Stimulated activated CD8-positive, alpha-beta memory T cell treated with anti-CD3 and anti-CD28 coated beads, Interleukin-4, amount 100 ng/mL, for 1 hour (primary cell): ENCODE measurements around the gene KLC3.

Source experiments
- DNase-seq, 2 donors: peaks; one replicate each; pipeline ENCODE4 v3.0.0-alpha.2; 2020; ENCODE audit warnings: low read depth in 2 of 2, low spot score in 1 of 2

Gene KLC3

DNA sequence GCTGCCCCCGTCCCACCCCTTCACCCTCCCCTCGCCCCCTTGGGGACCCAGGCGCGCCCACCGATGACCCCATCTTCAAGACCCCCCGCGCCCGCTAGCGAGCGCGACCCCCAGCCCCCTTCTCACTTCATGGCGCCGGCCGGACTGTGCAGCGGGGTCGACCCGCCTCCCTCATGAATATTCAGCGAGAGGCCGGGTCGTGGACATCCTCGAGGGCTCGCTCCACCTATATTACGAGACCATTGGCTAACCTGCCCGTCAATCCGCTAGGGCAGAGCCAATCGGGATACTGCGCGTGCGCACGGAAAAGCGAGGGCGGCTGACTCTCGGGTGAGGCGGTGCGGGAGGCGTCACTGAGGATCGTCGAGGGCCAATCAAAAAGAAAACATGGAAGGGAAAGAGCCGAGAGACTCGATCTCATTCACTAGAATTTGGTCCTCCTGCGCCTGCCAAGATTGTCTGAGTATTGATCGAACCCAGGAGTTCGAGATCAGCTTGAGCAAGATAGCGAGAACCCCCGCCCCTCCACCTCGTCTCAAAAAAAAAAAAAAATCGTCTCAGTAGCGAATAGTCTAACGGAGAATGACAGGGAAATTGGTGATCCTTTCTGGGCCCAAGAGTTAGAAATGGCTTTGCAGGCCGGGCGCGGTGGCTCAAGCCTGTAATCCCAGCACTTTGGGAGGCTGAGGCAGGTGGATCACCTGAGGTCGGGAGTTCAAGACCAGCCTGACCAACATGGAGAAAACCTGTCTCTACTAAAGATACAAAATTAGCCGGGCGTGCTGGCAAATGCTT is 30.1 kb downstream of the KLC3 start, which contains the start of gene ERCC2:
Gene ERCC2 (minus strand): TSS at position 164 of the 795 bp plus-strand sequence. CDS start 33 bp downstream, at position 131.
- DNase-seq, result peak; percentile 98 to 100

DNA sequence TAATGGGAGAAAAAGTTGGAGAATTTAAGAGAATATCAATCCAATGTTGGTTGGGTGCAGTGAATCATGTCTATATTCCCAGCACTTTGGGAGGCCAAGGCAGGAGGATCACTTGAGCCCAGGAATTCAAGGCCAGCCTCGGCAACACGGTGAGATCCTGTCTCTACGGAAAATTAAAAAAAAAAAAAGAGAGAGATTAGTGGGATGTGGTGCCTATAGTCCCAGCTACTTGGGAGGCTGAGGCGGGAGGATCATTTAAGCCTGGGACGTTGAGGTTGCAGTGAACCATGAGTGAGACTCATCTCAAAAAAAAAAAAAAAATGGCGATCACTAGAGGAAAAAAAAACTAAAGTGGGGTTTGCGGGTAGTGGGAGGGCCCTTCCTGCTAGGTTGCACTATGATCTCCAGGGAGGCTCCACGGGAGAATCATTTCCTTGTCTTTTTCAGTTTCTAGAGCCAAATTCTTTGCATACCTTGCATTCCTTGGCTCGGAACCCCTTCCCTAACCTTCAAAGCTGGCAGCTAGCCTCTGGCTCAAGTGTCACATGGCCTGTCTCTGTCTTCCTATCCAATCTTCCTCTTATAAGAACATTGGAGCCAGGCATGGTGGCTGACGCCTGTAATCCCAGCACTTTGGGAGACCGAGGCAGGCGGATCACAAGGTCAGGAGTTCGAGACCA is 35.6 kb downstream of the KLC3 start:
- no peak for DNase-seq

DNA sequence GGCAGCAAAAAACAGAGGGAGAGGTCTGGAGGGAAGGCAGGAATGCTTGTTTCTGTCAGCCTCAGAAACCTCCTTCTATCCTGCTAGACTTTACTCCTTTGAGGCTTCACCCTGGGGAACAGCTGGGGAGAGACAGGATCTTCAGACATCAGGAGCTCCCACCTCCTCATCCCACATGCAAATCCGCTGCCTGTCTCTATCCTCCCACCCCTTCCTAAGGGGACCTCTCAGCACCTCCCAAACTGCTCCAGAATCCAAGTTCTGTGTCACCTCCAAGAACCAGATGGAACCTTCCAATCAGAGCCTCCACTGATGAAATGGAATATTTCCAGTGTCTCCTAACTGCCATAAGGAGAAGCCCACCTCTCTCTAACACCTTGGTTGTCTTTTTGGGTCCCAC is 39.6 kb downstream of the KLC3 start:
- DNase-seq, result no peak

DNA sequence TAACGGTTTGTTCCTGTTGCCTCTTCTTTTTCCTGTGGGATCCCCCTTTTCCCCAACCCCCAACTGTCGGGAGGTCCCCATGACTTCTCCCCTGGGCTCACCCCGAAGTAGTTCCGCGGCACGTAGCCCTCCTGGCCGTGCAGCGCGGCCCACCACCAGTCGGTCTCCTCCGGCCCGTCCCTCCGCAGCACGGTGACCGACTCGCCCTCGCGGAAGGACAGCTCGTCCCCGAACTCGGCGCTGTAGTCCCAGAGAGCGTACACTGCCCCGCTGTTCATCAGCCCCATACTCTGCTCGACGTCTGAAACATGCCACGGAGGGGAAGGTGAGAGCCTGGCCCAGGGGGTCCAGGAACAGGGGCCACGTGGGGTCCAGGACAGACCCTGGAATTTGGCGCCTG is 41.9 kb downstream of the KLC3 start:
- DNase-seq, result no peak

DNA sequence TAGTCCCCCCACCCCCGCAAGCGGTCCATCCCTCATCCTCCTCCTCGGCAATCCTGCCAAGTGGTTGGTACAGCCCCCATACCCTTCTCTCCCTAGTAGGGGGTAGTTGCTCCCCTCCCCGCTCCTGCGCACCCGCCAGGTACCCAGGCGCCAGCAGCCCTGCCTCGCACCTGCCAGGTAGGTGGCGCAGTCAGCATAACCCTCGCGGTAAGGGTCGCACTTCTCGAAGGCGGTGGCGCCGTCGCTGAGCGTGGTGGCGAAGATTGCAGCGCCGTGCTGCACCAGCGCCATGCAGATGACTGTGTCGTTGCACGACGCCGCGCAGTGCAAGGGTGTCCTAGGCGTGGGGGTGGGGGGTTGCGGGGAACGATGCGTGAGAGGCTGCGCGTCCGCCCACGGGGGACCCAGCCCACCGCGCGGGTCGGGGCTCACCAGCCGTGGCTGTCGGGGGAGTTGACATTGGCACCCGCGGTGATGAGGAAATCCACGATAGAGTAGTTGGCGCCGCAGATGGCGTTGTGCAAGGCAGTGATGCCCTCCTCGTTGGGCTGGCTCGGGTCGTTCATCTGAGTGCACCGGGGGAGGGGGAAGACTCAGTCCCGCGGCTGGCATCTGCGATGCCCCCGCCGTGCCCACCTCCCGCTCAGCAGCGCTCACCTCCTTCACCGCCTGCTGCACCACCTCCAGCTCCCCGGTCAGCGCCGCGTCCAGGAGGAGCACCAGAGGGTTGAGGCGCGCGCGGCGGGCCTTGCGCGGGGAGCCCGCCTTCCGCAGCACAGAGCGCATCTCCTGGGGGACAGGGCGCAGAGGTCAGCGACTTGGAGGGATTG is 45.1 kb downstream of the KLC3 start:
- no peak for DNase-seq

DNA sequence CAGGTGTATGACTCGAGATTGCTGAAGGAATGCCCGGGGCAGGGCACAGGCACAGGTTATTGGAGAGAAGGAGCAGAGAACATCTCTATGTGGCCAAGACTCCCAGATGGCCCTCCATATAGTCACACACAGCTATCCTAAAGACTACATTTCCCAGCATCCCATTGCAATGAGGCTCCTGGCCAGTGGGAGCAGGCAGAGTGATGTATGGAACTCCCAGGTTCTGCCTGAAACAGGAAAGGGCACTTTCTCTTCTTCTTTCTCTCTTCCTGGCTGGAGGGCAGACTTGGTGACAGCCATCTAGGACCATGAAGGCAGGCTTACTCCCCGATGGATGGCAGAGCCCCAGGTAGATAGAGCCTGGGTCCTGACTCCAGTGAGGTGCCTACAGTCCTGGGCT is 50.8 kb downstream of the KLC3 start:
- DNase-seq, result no peak

DNA sequence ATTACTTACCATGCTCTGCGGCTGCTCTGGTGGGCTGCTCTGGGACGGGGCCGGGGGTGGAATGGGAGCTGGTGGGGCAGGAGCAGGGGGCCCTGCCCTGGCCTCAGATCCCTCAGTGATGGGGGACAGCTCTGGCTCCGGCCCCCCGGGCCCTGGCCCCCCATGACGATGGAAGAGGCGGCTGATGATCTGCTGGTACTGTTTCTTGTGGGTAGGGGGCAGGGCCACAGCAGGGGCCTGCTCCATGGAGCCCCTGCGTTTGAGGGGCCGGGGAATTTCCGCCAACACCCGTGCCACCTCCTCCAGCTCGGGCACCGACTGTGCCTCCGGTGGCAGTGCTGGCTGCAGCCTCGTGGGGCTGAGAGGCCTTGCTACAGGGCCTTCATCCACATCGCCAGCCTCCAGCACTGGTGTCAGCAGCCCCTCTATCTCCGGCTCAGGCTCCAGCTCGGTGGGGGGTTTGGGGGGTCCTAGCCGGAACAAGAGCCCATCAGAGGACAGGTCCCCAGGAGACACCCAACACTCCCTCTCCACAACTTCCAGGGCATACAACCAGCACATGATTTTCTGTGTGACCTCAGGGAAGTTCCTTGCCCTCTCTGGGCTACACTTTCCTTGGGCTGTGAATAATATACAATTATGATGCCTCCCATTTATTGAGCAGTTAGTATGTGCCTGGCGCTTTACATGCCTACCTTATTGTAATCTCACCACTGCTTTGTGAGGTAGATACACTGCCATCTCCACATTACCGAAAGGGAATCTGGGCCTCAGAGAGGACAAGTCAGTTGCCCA is 51.5 kb downstream of the KLC3 start:
- DNase-seq, result no peak

DNA sequence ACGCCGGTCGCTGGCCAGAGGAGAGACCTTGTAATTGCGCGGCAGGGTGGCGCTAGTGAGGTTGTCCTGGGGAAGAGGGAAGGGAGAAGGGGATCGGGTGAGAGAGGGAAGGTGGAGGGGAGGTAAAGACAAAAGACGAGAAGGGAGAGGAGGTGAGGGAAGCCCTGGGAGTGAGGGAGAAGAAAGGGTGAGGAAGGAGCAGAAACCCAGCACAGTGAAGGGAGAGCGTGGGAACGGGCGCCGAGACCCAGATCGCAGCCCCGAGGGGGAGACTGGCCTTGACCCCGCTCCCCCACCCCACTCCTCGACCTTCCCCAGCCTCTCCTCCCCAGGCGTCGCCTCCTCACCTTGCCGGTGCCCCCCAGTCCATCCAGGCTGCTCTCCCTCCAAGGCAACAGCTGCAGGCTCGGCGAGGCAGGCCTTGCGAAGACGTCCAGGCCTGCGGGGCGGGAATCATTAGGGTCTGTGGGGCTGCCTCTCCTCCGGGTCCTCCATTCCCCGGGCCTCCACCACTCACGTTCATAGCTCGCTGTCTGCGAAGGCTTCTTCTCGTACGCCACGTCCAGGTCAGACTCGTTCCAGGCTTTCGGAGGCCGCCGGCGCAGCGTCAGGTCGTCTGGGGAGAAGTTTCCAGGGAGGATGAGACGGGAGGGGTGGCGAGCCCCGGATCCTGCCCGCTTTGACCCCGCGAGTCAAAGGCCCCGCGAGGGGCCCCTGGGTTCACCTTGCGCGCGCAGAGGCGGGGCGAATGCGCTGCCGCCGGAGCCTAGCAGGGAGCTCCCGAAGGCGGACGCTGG is 55.5 kb downstream of the KLC3 start:
- no peak for DNase-seq

DNA sequence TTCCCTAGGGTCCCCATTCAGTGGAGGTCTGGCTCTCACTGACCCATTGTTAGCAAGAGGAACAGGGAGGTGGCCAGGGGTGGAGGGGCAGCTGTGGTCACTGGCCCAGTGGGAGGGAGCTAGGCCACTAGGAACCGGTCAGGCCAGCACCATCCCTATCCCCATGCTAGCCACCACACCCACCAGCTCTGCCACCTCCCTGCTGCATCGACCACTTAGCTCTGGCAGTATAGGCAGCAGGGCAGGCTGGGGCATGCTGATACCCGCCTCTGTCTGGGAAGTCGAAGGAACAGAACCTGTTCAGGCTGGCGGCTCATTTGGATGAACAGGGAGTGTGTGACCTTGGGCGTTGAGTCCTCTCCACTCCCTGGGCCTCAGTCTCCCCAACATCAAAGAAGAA is 59.6 kb downstream of the KLC3 start:
- DNase-seq, result no peak
